Natural killer cell (primary cell): ENCODE measurements around the gene ATP6V0B. TPM values are rescaled to one million over a fixed set of nuclear protein-coding genes. Genes with fewer than 3 reads are reported as not detected.
A peak's percentile ranks its signal among the peaks of the same experiment; 100 is the strongest.

Experiments
- ATAC-seq, 3 donors: fragments of 150-1000 bp in 2 of 3; fragments of 200-7000 bp in 1 of 3; cut with Tn5 transposase; 1 replicate in 1 of 3; 2 replicates in 2 of 3; pipeline ENCODE4 v1.10.0; 2021; ENCODE audit warnings: mild to moderate bottlenecking in 2 of 3, moderate library complexity in 2 of 3
- DNase-seq, 2 donors: peaks; one replicate each; pipeline versions ENCODE4 v3.0.0 to v3.0.0-alpha.2; 2013 to 2021; ENCODE audit warnings: mixed read lengths in 1 of 2
- H3K27ac ChIP-seq: one replicate; pipeline ENCODE4 v1.5.1; 2013; ENCODE audit warnings: mild to moderate bottlenecking, low read length
- H3K27me3 ChIP-seq: one replicate; pipeline ENCODE4 v1.6.1; 2013; ENCODE audit warnings: low read length; ENCODE audit not compliant: control insufficient read depth, insufficient read depth
- H3K36me3 ChIP-seq: one replicate; pipeline ENCODE4 v1.6.1; 2013; ENCODE audit warnings: low read length; ENCODE audit not compliant: control insufficient read depth, insufficient read depth
- H3K4me1 ChIP-seq: one replicate; pipeline ENCODE4 v1.6.1; 2013; ENCODE audit warnings: low read length; ENCODE audit not compliant: control insufficient read depth, insufficient read depth
- H3K4me3 ChIP-seq: one replicate; pipeline ENCODE4 v1.5.1; 2013; ENCODE audit warnings: low read length
- H3K9me3 ChIP-seq: one replicate; pipeline ENCODE4 v1.6.1; 2013; ENCODE audit warnings: low read length; ENCODE audit not compliant: control insufficient read depth, insufficient read depth
- H3K27ac Mint-ChIP-seq, 2 donors: one replicate each; pipeline ENCODE4 v1.8.0; 2022; ENCODE audit warnings: mild to moderate bottlenecking in 2 of 2, mixed read lengths in 2 of 2, moderate library complexity in 1 of 2
- H3K27me3 Mint-ChIP-seq, 2 donors: one replicate each; pipeline ENCODE4 v1.8.0; 2022; ENCODE audit warnings: low read depth in 2 of 2, mixed read lengths in 2 of 2
- H3K36me3 Mint-ChIP-seq: one replicate; pipeline ENCODE4 v1.8.0; 2022; ENCODE audit warnings: mixed read lengths
- H3K4me1 Mint-ChIP-seq, 2 donors: one replicate each; pipeline ENCODE4 v1.8.0; 2022; ENCODE audit warnings: mixed read lengths in 2 of 2
- H3K4me3 Mint-ChIP-seq: one replicate; pipeline ENCODE4 v1.8.0; 2022; ENCODE audit warnings: mild to moderate bottlenecking, moderate library complexity, mixed read lengths
- H3K9me3 Mint-ChIP-seq, 2 donors: one replicate each; pipeline ENCODE4 v1.8.0; 2022; ENCODE audit warnings: mixed read lengths in 2 of 2
- WGBS: methylation state at CpG from one replicate; pipeline ENCODE4 v1.1.7; 2013; ENCODE audit warnings: missing lambda C conversion rate; ENCODE audit not compliant: insufficient coverage; 5-methylcytosine and 5-hydroxymethylcytosine counted together
- intact Hi-C: fragments of 100-400 bp; cut with micrococcal nuclease; formaldehyde crosslinking; loops from one replicate; pipeline ENCODE4 v1.14.2; 2022
- total RNA-seq, 4 donors: library from RNA; stranded (reverse); fragments of 120-200 nt in 1 of 4; gene quantifications; one replicate each; pipeline versions ENCODE4 v1.2.3 to v1.2.4, GENCODE V29; 2013 to 2022
- TF ChIP-seq, protein P1 (sequence below): fragments of 200-600 bp; IDR thresholded peaks from one replicate; pipeline ENCODE4 v1.8.0; 2022; ENCODE audit warnings: antibody characterized with exemption

ATP6V0B gene
- total RNA-seq, 3 donors from 2014 or later (not counting 1 experiment from before 2014, with no cell fraction given), result 76.3 to 115 (median 113) TPM

DNA sequence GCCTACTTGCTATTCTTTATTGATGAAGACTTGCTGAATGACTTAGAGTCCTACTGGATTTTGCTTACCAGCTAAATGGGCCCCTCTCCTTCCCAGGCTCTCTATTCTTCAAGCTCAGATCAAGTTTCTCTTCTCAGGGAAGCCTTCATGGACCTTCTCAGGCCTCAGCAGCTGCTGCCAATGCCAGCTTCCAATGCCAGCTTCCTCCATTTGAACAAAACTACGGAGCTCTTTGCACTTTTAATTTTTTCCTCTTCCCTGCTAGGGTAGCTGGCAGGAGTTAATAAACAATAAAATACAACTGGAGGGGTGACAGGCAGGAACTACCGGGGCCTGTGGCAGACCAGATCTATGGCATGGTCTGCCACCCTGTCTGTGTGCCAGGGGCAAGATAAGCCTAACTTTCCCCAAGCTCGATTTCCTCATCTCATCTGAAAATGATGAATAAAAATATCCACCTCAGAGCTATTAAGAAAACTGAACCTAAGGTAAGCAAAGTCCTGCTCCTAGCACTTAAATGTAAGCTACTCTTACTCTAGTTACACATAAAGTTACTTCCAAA lies 29.0 kb upstream of the ATP6V0B start:
- H3K27me3 Mint-ChIP-seq, result no peaks in the 10 kb centered on the region
- TF ChIP-seq, protein P1, sequence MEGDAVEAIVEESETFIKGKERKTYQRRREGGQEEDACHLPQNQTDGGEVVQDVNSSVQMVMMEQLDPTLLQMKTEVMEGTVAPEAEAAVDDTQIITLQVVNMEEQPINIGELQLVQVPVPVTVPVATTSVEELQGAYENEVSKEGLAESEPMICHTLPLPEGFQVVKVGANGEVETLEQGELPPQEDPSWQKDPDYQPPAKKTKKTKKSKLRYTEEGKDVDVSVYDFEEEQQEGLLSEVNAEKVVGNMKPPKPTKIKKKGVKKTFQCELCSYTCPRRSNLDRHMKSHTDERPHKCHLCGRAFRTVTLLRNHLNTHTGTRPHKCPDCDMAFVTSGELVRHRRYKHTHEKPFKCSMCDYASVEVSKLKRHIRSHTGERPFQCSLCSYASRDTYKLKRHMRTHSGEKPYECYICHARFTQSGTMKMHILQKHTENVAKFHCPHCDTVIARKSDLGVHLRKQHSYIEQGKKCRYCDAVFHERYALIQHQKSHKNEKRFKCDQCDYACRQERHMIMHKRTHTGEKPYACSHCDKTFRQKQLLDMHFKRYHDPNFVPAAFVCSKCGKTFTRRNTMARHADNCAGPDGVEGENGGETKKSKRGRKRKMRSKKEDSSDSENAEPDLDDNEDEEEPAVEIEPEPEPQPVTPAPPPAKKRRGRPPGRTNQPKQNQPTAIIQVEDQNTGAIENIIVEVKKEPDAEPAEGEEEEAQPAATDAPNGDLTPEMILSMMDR, result no peak
- Histone ChIP-seq H3K4me3 (peak overlapping the region; percentile 54), H3K9me3 (no peaks in the 10 kb centered on the region), H3K27ac (peak overlapping the region; percentile 95), H3K27me3 (no peaks in the 10 kb centered on the region), H3K36me3 (peaks cover 2% of the 10 kb centered on the region), H3K4me1 (peaks cover 33% of the 10 kb centered on the region)
- intact Hi-C loops, result loop anchor here (1.0 kb wide), 2 partner anchors 24 to 29 kb away; partner anchors contain the start of gene ATP6V0B
- H3K4me1 Mint-ChIP-seq, result peaks cover 30 to 57% of the 10 kb centered on the region in 2 donors
- WGBS, result 6% methylated on average over 3 of the region's 3 CpGs
- no peaks in the 10 kb centered on the region for H3K9me3 Mint-ChIP-seq
- ATAC-seq (no peak), DNase-seq (no peak)
- H3K36me3 Mint-ChIP-seq, result no peaks in the 10 kb centered on the region
- H3K27ac Mint-ChIP-seq, result peak overlapping the region; percentile 88 to 98
- peak overlapping the region; percentile 91 for H3K4me3 Mint-ChIP-seq

DNA sequence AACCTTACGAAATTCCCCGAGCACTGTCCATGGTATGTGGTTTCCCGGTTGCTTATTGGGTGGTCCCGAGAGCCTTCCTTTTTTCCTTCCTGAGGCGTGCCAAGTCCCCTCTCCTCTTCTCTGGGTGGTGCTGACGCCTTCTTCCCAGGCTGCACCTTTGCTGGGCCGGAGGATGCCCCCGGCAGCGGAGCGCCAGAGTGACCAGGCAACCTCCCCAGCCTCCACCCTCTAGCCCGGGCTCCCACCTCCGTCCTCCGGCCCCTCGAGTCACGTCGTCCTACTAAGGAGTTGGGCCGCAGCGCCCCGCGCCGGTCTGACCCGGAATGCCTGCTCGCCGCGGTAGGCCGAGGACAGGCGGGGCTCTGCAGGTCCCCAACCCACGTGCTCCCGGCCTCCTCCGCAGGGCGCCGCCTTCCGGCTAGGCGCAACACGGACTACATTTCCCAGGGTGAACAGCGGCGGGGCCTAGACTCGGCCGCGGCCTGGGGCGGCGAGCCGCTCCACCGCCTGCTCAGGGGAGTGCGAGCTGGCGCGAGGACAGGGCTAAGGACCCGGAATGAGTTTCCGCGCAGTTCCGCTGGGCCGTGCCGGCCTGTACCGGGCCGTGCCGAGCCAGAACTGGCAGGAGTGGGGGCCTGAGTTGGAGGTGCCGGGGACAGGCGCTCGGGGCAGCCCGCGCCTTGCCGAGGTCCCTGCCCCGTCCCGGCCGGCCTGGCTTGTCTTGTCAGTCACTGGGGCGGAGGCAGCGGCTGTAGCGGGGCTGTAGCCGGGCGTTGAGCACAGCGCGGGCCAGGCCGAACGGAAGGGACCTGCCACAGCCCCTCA lies 28.3 kb upstream of the ATP6V0B start, which contains the start of gene IPO13:
Gene IPO13 (plus strand): TSS at position 715 of the 825 bp plus-strand sequence. CDS start 651 bp downstream, outside the sequence.
- Mint-ChIP-seq H3K9me3 (no peaks in the 10 kb centered on the region), H3K4me1 (peaks cover 35 to 64% of the 10 kb centered on the region in 2 donors), H3K36me3 (no peaks in the 10 kb centered on the region), H3K27me3 (no peaks in the 10 kb centered on the region), H3K4me3 (peak within 1 kb of the TSS; percentile 91), H3K27ac (peak within 1 kb of the TSS; percentile 88 to 98)
- Histone ChIP-seq H3K9me3 (no peaks in the 10 kb centered on the region), H3K4me1 (peaks cover 33% of the 10 kb centered on the region), H3K36me3 (peaks cover 2% of the 10 kb centered on the region), H3K27me3 (no peaks in the 10 kb centered on the region), H3K4me3 (peak within 1 kb of the TSS; percentile 54), H3K27ac (peak within 1 kb of the TSS; percentile 95)
- peak; percentile 94 to 99 (median 96) for ATAC-seq
- TF ChIP-seq, protein P1, result peak; percentile 57
- WGBS, result under 1% methylated on average over 74 of the region's 74 CpGs
- DNase-seq, result peak; percentile 95 to 97
- intact Hi-C loops, result loop anchor here (1.0 kb wide), 2 partner anchors 23 to 28 kb away; partner anchors contain the start of gene ATP6V0B

DNA sequence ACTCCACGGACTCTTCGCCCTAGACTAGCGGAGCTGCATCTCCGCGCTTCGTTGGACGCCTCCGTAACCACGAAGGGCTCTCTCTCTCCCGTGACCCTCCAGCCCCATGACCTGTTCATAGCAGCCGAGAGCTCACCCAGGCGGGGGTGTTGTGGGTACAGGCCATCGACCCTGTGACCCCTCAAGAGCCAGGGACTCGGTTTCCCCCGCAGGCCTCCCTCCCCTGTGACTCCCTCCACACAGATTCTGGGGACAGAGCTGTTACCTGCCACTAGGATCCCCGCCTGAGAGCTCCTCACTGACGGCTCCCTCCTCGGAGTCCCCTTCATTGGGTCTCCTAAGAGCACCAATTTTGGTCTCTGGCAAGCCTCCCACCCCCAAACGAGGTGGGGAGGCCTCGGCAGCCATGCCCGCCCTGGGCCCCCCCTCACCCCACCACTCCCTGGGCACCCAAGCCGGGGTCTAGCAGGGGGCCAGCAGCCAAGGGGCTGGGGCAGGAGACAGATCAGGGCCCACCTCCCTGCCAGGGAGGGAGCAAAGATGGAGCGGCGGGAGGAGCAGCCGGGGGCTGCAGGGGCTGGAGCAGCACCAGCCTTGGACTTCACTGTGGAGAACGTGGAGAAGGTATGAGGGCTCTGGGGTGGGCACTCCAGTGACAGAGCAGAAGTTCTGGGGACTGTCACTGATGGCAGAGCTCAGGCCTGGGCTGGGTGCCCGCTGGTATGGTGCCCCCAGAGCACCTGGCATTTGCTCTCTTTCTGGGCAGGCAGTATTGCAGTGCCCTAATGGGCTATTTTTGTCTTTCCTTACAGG lies 27.5 kb upstream of the ATP6V0B start:
- Histone ChIP-seq H3K27ac (peak overlapping the region; percentile 95), H3K27me3 (no peaks in the 10 kb centered on the region), H3K4me1 (peaks cover 33% of the 10 kb centered on the region), H3K36me3 (peaks cover 2% of the 10 kb centered on the region), H3K4me3 (peak overlapping the region; percentile 54), H3K9me3 (no peaks in the 10 kb centered on the region)
- Mint-ChIP-seq H3K27ac (peak overlapping the region; percentile 88 to 98), H3K4me1 (peaks cover 35 to 65% of the 10 kb centered on the region in 2 donors), H3K4me3 (peak overlapping the region; percentile 91), H3K9me3 (no peaks in the 10 kb centered on the region), H3K36me3 (no peaks in the 10 kb centered on the region), H3K27me3 (no peaks in the 10 kb centered on the region)
- 12% methylated on average over 26 of the region's 27 CpGs for WGBS
- DNase-seq, result no peak
- intact Hi-C loops, result no loop called here
- TF ChIP-seq, protein P1, result no peak
- ATAC-seq, result no peak
